NCI-H2196 treated with DMSO at 0.1 percent for 48 hours (cell line): ENCODE measurements around the gene TALDO1.

Experiments
- DNase-seq: peaks from one replicate; lab custom pipeline; 2025; ENCODE audit not compliant: unreplicated experiment; lab: John Stamatoyannopoulos, UW

TALDO1 gene

GRCh38 chr11:767238-767637 lies 20.0 kb downstream of the TALDO1 start:
- no peak for DNase-seq

- DNase-seq, result no peak
These were observed 22.8 kb downstream of the TALDO1 start for GRCh38 chr11:769887-770641.

- no peak for DNase-seq
These were observed 23.7 kb downstream of the TALDO1 start for GRCh38 chr11:770642-771616.

- DNase-seq, result no peak
These were observed 24.4 kb downstream of the TALDO1 start for GRCh38 chr11:771617-772204.

GRCh38 chr11:772429-773390 lies 25.4 kb downstream of the TALDO1 start:
- DNase-seq, result no peak

- DNase-seq, result no peak
These were observed 26.2 kb downstream of the TALDO1 start for GRCh38 chr11:773425-773824.

- no peak for DNase-seq
These were observed 26.6 kb downstream of the TALDO1 start for GRCh38 chr11:773830-774229.

GRCh38 chr11:774873-775592 lies 27.8 kb downstream of the TALDO1 start:
- no peak for DNase-seq

- DNase-seq, result no peak
These were observed 28.9 kb downstream of the TALDO1 start for GRCh38 chr11:776263-776560.

- no peak for DNase-seq
These were observed 29.5 kb downstream of the TALDO1 start for GRCh38 chr11:776561-777287.

GRCh38 chr11:777288-778255 lies 30.3 kb downstream of the TALDO1 start, which contains the start of gene GATD1:
GATD1 (minus strand) TSS chr11:777487; CDS start chr11:777462, 25 bp downstream.
- peak; percentile 72 for DNase-seq

GRCh38 chr11:778976-779954 lies 32.0 kb downstream of the TALDO1 start:
- no peak for DNase-seq

GRCh38 chr11:779955-780532 lies 32.8 kb downstream of the TALDO1 start:
- DNase-seq, result no peak

GRCh38 chr11:782264-783174 lies 35.3 kb downstream of the TALDO1 start:
- DNase-seq, result no peak

- no peak for DNase-seq
These were observed 36.3 kb downstream of the TALDO1 start for GRCh38 chr11:783581-784015.
